WTC11 (cell line): ENCODE data around the gene MTSS2.
A peak's percentile ranks its signal among the peaks of the same experiment; 100 is the strongest.

ENCODE experiments used
- AFF4 ChIP-seq: sonication (generic); formaldehyde crosslinking; IDR thresholded peaks from 2 replicates; pipeline ENCODE4 v1.8.1; 2023; ENCODE audit warnings: mild to moderate bottlenecking, missing genetic modification reagents, borderline replicate concordance
- ATF3 ChIP-seq: sonication (generic); formaldehyde crosslinking; conservative IDR thresholded peaks from 2 replicates; pipeline ENCODE4 v1.8.1; 2022; ENCODE audit warnings: mild to moderate bottlenecking, missing genetic modification reagents
- CREB1 ChIP-seq: sonication (generic); formaldehyde crosslinking; IDR thresholded peaks from 2 replicates; pipeline ENCODE4 v1.8.0; 2023; ENCODE audit warnings: mild to moderate bottlenecking, missing genetic modification reagents
- CTCF ChIP-seq: fragments of 200-600 bp; IDR thresholded peaks from 2 replicates; pipeline ENCODE4 v1.8.0; 2022; ENCODE audit warnings: antibody characterized with exemption
- E2F1 ChIP-seq: sonication (generic); formaldehyde crosslinking; IDR thresholded peaks from 2 replicates; pipeline ENCODE4 v1.8.0; 2022; ENCODE audit warnings: mild to moderate bottlenecking, missing genetic modification reagents
- FOXP1 ChIP-seq: sonication (generic); formaldehyde crosslinking; IDR thresholded peaks from 2 replicates; pipeline ENCODE4 v1.8.0; 2022; ENCODE audit warnings: missing genetic modification reagents, mild to moderate bottlenecking, moderate library complexity, borderline replicate concordance
- GABPB1 ChIP-seq: sonication (generic); formaldehyde crosslinking; IDR thresholded peaks from 2 replicates; pipeline ENCODE4 v1.8.1; 2023; ENCODE audit warnings: mild to moderate bottlenecking, missing genetic modification reagents
- MAX ChIP-seq: sonication (generic); formaldehyde crosslinking; IDR thresholded peaks from 2 replicates; pipeline ENCODE4 v1.8.0; 2022; ENCODE audit warnings: mild to moderate bottlenecking, missing genetic modification reagents
- PRRX2 ChIP-seq: fragments of 250-450 bp; sonication (Bioruptor Pico); IDR thresholded peaks from 2 replicates; pipeline ENCODE4 v1.8.0; 2021; ENCODE audit warnings: mild to moderate bottlenecking
- ZNF396 ChIP-seq: fragments of 250-450 bp; sonication (Bioruptor Pico); IDR thresholded peaks from 2 replicates; pipeline ENCODE4 v1.8.0; 2021; ENCODE audit warnings: mild to moderate bottlenecking, moderate library complexity, borderline replicate concordance

GRCh38 chr16:70689970-70690891 lies 4.4 kb upstream of the MTSS2 start:
- TF ChIP-seq MAX (CRISPR knock-in tag) = no peak
- TF ChIP-seq ZNF396 = no peak
- TF ChIP-seq FOXP1 (CRISPR knock-in tag) = no peak
- 0 out of 2 replicates have a peak, but pooled peaks have one; percentile 3 for TF ChIP-seq GABPB1 (CRISPR knock-in tag)
- TF ChIP-seq CTCF = no peak
- no peak for TF ChIP-seq E2F1 (CRISPR knock-in tag)
- TF ChIP-seq AFF4 (CRISPR knock-in tag) = no peak
- no peak for TF ChIP-seq CREB1 (CRISPR knock-in tag)
- no peak for TF ChIP-seq ATF3
- no peak for TF ChIP-seq PRRX2 (CRISPR knock-in tag)
